Activated B cell treated with CpG ODN at 0.5 μM for 24 hours (primary cell): Measurements from ENCODE around the gene CDC42EP3. TPM values are rescaled to one million over a fixed set of nuclear protein-coding genes. Genes with fewer than 3 reads are reported as not detected.

Source experiments
- ATAC-seq: fragments of 200-7000 bp; cut with Tn5 transposase; one replicate; pipeline ENCODE4 v1.10.0; 2021; ENCODE audit warnings: low read depth, mild to moderate bottlenecking, moderate library complexity
- CTCF ChIA-PET: fragments of 350-600 bp; sonication (Branson Sonifier 250); formaldehyde crosslinking; loops from one replicate; lab custom pipeline; 2021; ENCODE audit warnings: antibody characterized with exemption; lab: Charles Lee
- POLR2A ChIA-PET: fragments of 350-600 bp; sonication (Branson Sonifier 250); formaldehyde crosslinking; loops from one replicate; lab custom pipeline; 2021; ENCODE audit warnings: antibody characterized with exemption; lab: Charles Lee
- DNase-seq: peaks from one replicate; pipeline ENCODE4 v3.0.0; 2022
- H3K27ac Mint-ChIP-seq: one replicate; pipeline ENCODE4 v1.8.0; 2020; ENCODE audit warnings: mixed read lengths
- H3K27me3 Mint-ChIP-seq: one replicate; pipeline ENCODE4 v1.8.0; 2021; ENCODE audit warnings: mixed read lengths
- H3K36me3 Mint-ChIP-seq: one replicate; pipeline ENCODE4 v1.8.0; 2021; ENCODE audit warnings: low read depth, mixed read lengths
- H3K4me1 Mint-ChIP-seq: one replicate; pipeline ENCODE4 v1.8.0; 2021; ENCODE audit warnings: mixed read lengths
- H3K4me3 Mint-ChIP-seq: one replicate; pipeline ENCODE4 v1.8.0; 2020; ENCODE audit warnings: mild to moderate bottlenecking, mixed read lengths
- H3K9me3 Mint-ChIP-seq: one replicate; pipeline ENCODE4 v1.8.0; 2020; ENCODE audit warnings: mixed read lengths
- CTCF ChIP-seq: fragments of 200-600 bp; IDR thresholded peaks from one replicate; pipeline ENCODE4 v1.8.0; 2022; ENCODE audit warnings: antibody characterized with exemption, mild to moderate bottlenecking
- intact Hi-C: fragments of 100-400 bp; cut with micrococcal nuclease; formaldehyde crosslinking; loops from one replicate; pipeline ENCODE4 v1.15.1; 2024
- total RNA-seq: library from RNA; stranded (reverse); gene quantifications from 2 replicates; pipeline ENCODE4 v1.2.3, GENCODE V29; 2022

CDC42EP3 gene
- total RNA-seq, 1 donor from 2014 or later: 33.2 TPM

DNA sequence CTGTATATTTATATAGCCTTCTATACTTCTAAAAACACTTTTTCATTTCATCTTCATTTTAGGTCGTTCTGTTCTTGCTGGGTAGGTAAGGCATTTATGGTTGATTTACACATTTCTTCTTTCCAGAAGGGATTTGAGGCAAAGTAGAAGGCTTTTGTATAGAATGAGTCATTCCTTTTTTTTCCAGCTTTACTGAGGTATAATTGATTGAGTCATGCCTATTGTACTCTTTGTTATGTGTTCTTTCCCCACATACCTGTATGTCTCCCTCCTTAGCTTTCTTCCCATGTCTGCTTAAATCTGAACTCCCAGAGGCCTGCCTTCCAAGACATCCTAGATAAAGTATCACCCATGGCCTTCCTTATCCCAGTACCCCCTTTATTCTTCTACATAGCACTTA, 4.8 kb upstream of the CDC42EP3 start:
- Mint-ChIP-seq H3K4me1 (peaks cover 16% of the 10 kb centered on the region), H3K9me3 (no peaks in the 10 kb centered on the region), H3K27me3 (no peaks in the 10 kb centered on the region), H3K36me3 (no peaks in the 10 kb centered on the region), H3K27ac (no peak overlapping the region), H3K4me3 (no peak overlapping the region)
- ChIA-PET CTCF (interaction anchor here (1.0 kb wide), 1 partner anchor 14 kb away, joined by 4 read pairs; no protein-coding TSS in a partner anchor), POLR2A (no interaction called here)
- intact Hi-C loops: no loop called here
- DNase-seq (no peak), ATAC-seq (no peak)
- no peak for TF ChIP-seq CTCF

GRCh38 chr2:37674946-37675345, 3.5 kb upstream of the CDC42EP3 start:
- ChIA-PET CTCF (no interaction called here), POLR2A (interaction anchor here (7.3 kb wide), 1 partner anchor 19 kb away, joined by 106 read pairs; no protein-coding TSS in a partner anchor)
- H3K9me3 Mint-ChIP-seq: no peaks in the 10 kb centered on the region
- H3K36me3 Mint-ChIP-seq: peaks cover 7% of the 10 kb centered on the region
- intact Hi-C loops: loop anchor here (5.0 kb wide), 1 partner anchor 283 kb away; no protein-coding TSS in a partner anchor
- H3K4me1 Mint-ChIP-seq: peaks cover 26% of the 10 kb centered on the region
- TF ChIP-seq CTCF: no peak
- ATAC-seq: no peak
- H3K27ac Mint-ChIP-seq: peak overlapping the region; percentile 36
- no peak for DNase-seq
- H3K4me3 Mint-ChIP-seq: no peak overlapping the region
- H3K27me3 Mint-ChIP-seq: no peaks in the 10 kb centered on the region

GRCh38 chr2:37672870-37673184, 1.4 kb upstream of the CDC42EP3 start:
- Mint-ChIP-seq H3K27ac (peak overlapping the region; percentile 84), H3K27me3 (no peaks in the 10 kb centered on the region), H3K4me3 (peak overlapping the region; percentile 90), H3K4me1 (peaks cover 46% of the 10 kb centered on the region), H3K9me3 (no peaks in the 10 kb centered on the region), H3K36me3 (peaks cover 12% of the 10 kb centered on the region)
- ATAC-seq (no peak), DNase-seq (no peak)
- CTCF ChIA-PET: interaction anchor here (1.2 to 2.4 kb wide), 3 partner anchors 29 to 258 kb away, joined by 3 to 10 read pairs (median 5); no protein-coding TSS in a partner anchor
- intact Hi-C loops: loop anchor here (1.0 to 5.0 kb wide), 4 partner anchors 38 to 281 kb away; no protein-coding TSS in a partner anchor
- TF ChIP-seq CTCF: no peak
- POLR2A ChIA-PET: interaction anchor here (0.7 to 7.3 kb wide), 8 partner anchors 10 to 130 kb away, joined by 3 to 106 read pairs (median 7); no protein-coding TSS in a partner anchor

DNA sequence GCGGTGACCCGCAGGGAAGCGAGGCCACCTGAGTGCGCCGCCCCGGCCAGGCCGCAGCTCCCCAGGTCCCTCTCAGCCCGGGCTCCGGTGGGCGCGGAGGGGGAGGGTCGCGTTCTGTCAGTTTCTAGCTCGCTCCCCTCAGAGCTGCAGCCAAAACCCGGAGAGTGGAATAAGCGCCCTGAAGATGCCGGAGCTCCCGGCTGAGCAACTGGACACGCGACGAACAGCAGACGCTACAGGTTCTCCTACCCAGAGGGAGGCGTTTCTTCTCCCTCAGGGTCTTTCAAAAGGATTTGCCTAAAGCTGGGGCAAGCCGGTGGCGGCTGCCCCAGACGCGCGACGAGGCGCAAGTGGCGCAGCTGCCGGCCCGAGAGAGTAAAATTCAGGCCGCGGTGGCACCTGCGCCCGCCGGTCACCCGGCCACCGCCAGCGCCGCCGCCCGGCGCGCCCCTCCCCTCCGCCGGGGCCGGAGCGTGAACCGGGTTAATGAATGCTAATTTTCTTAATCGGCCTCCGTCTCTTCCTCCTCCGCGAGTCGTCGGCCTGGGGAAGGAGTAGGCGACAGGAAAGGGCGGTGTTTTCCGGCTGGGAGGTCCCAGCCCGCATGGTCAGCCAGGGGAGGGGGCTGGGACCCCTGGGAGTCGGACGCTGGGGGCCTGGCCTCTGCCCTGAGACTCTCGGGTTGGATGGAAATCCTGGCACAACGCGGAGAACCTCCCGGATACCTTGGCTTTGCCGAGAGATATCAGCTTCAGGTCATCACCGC, 845 bp upstream of the CDC42EP3 start:
- Mint-ChIP-seq H3K4me1 (peaks cover 50% of the 10 kb centered on the region), H3K27ac (peak overlapping the region; percentile 84)

More for the DNA sequence above, 845 bp upstream of the CDC42EP3 start:
- ATAC-seq (peak; percentile 54), DNase-seq (peak; percentile 68)
- no peak for TF ChIP-seq CTCF
- peaks cover 12% of the 10 kb centered on the region for H3K36me3 Mint-ChIP-seq
- intact Hi-C loops: loop anchor here (1.0 to 5.0 kb wide), 4 partner anchors 37 to 280 kb away; no protein-coding TSS in a partner anchor
- POLR2A ChIA-PET: interaction anchor here (0.7 to 7.3 kb wide), 13 partner anchors 10 to 281 kb away, joined by 3 to 106 read pairs (median 4); no protein-coding TSS in a partner anchor
- CTCF ChIA-PET: interaction anchor here (1.2 to 2.4 kb wide), 3 partner anchors 29 to 257 kb away, joined by 3 to 10 read pairs (median 5); no protein-coding TSS in a partner anchor
- no peaks in the 10 kb centered on the region for H3K27me3 Mint-ChIP-seq
- H3K9me3 Mint-ChIP-seq: no peaks in the 10 kb centered on the region
- H3K4me3 Mint-ChIP-seq: peak overlapping the region; percentile 90
